Measurements from ENCODE around the gene NMUR1.
A peak's percentile ranks its signal among the peaks of the same experiment; 100 is the strongest.

Gene NMUR1

GRCh38 chr2:231554748-231555545 is 24.7 kb upstream of the NMUR1 start:
- no peak for DNase-seq (ENCODE audit: extremely low read depth in 1 of 2, low read depth in 1 of 2)

- DNase-seq (ENCODE audit: extremely low read depth in 1 of 2, low read depth in 1 of 2) = no peak
Measured at GRCh38 chr2:231554327-231554726, 24.1 kb upstream of the NMUR1 start.

GRCh38 chr2:231552752-231553151 is 22.5 kb upstream of the NMUR1 start:
- DNase-seq (ENCODE audit: extremely low read depth in 1 of 2, low read depth in 1 of 2) = no peak

GRCh38 chr2:231549446-231550239 is 19.4 kb upstream of the NMUR1 start:
- no peak for DNase-seq (ENCODE audit: extremely low read depth in 1 of 2, low read depth in 1 of 2)

GRCh38 chr2:231548752-231549151 is 18.5 kb upstream of the NMUR1 start:
- no peak for DNase-seq (ENCODE audit: extremely low read depth in 1 of 2, low read depth in 1 of 2)

- DNase-seq (ENCODE audit: extremely low read depth in 1 of 2, low read depth in 1 of 2) = no peak
Measured at GRCh38 chr2:231547315-231548110, 17.3 kb upstream of the NMUR1 start.

- no peak for DNase-seq (ENCODE audit: extremely low read depth in 1 of 2, low read depth in 1 of 2)
Measured at GRCh38 chr2:231546014-231546715, 15.9 kb upstream of the NMUR1 start.

GRCh38 chr2:231545105-231545902 is 15.1 kb upstream of the NMUR1 start:
- DNase-seq (ENCODE audit: extremely low read depth in 1 of 2, low read depth in 1 of 2) = peak; percentile 53 to 75

- no peak for DNase-seq (ENCODE audit: extremely low read depth in 1 of 2, low read depth in 1 of 2)
Measured at GRCh38 chr2:231542136-231542535, 11.9 kb upstream of the NMUR1 start.

- no peak for DNase-seq (ENCODE audit: extremely low read depth in 1 of 2, low read depth in 1 of 2)
Measured at GRCh38 chr2:231541645-231542044, 11.4 kb upstream of the NMUR1 start.

GRCh38 chr2:231539991-231540390 is 9.7 kb upstream of the NMUR1 start:
- no peak for DNase-seq (ENCODE audit: extremely low read depth in 1 of 2, low read depth in 1 of 2)

- DNase-seq (ENCODE audit: extremely low read depth in 1 of 2, low read depth in 1 of 2) = no peak
Measured at GRCh38 chr2:231535961-231536360, 5.7 kb upstream of the NMUR1 start.

GRCh38 chr2:231533777-231534125 is 3.5 kb upstream of the NMUR1 start:
- DNase-seq (ENCODE audit: extremely low read depth in 1 of 2, low read depth in 1 of 2) = no peak

- DNase-seq (ENCODE audit: extremely low read depth in 1 of 2, low read depth in 1 of 2) = no peak
Measured at GRCh38 chr2:231533086-231533776, 3.0 kb upstream of the NMUR1 start.

- DNase-seq (ENCODE audit: extremely low read depth in 1 of 2, low read depth in 1 of 2) = no peak
Measured at GRCh38 chr2:231532756-231533035, 2.5 kb upstream of the NMUR1 start.

- no peak for DNase-seq (ENCODE audit: extremely low read depth in 1 of 2, low read depth in 1 of 2)
Measured at GRCh38 chr2:231531883-231532755, 1.9 kb upstream of the NMUR1 start.

- DNase-seq (ENCODE audit: extremely low read depth in 1 of 2, low read depth in 1 of 2) = no peak
Measured at GRCh38 chr2:231531466-231531865, 1.2 kb upstream of the NMUR1 start.

- no peak for DNase-seq (ENCODE audit: extremely low read depth in 1 of 2, low read depth in 1 of 2)
Measured at GRCh38 chr2:231528636-231529030, 1.6 kb downstream of the NMUR1 start.

Measured in stimulated activated CD8-positive, alpha-beta memory T cell treated with anti-CD3 and anti-CD28 coated beads, Interleukin-7, amount 100 ng/mL, for 48 hours (primary cell).